Progenitor cell of endocrine pancreas (in vitro differentiated cells): Measurements from ENCODE around the gene TMEM163. TPM values are rescaled to one million over a fixed set of nuclear protein-coding genes. Genes with fewer than 3 reads are reported as not detected.

Source experiments
- DNase-seq: peaks from one replicate; pipeline ENCODE4 v3.0.0; 2021; ENCODE audit warnings: low spot score; ENCODE audit not compliant: unreplicated experiment
- H3K27ac Mint-ChIP-seq: 2 replicates; pipeline ENCODE4 v1.8.0; 2021; ENCODE audit warnings: mild to moderate bottlenecking, moderate library complexity, mixed read lengths
- H3K27me3 Mint-ChIP-seq: 2 replicates; pipeline ENCODE4 v1.8.0; 2021; ENCODE audit warnings: mixed read lengths
- H3K36me3 Mint-ChIP-seq: 2 replicates; pipeline ENCODE4 v1.8.0; 2022; ENCODE audit warnings: mixed read lengths; ENCODE audit not compliant: insufficient read depth
- H3K4me1 Mint-ChIP-seq: 2 replicates; pipeline ENCODE4 v1.8.0; 2021; ENCODE audit warnings: low read depth, mixed read lengths
- H3K4me3 Mint-ChIP-seq: 2 replicates; pipeline ENCODE4 v1.8.0; 2021; ENCODE audit warnings: low read depth, mild to moderate bottlenecking, moderate library complexity, mixed read lengths
- H3K9me3 Mint-ChIP-seq: 2 replicates; pipeline ENCODE4 v1.8.0; 2021; ENCODE audit warnings: low read depth, mixed read lengths
- total RNA-seq: library from RNA; stranded (reverse); gene quantifications from 2 replicates; pipeline ENCODE4 v1.2.1, GENCODE V29; 2021
- TF ChIP-seq, protein P1 (sequence below): fragments of 200-600 bp; sonication (generic); IDR thresholded peaks from one replicate; pipeline ENCODE4 v1.5.0; 2021; ENCODE audit warnings: antibody characterized with exemption, mild to moderate bottlenecking; ENCODE audit not compliant: unreplicated experiment

Gene TMEM163
- total RNA-seq, 1 donor from 2014 or later = 3.8 TPM

GRCh38 chr2:134636714-134637113 lies 82.1 kb downstream of the TMEM163 start:
- H3K4me3 Mint-ChIP-seq = no peak overlapping the region
- TF ChIP-seq, protein P1, sequence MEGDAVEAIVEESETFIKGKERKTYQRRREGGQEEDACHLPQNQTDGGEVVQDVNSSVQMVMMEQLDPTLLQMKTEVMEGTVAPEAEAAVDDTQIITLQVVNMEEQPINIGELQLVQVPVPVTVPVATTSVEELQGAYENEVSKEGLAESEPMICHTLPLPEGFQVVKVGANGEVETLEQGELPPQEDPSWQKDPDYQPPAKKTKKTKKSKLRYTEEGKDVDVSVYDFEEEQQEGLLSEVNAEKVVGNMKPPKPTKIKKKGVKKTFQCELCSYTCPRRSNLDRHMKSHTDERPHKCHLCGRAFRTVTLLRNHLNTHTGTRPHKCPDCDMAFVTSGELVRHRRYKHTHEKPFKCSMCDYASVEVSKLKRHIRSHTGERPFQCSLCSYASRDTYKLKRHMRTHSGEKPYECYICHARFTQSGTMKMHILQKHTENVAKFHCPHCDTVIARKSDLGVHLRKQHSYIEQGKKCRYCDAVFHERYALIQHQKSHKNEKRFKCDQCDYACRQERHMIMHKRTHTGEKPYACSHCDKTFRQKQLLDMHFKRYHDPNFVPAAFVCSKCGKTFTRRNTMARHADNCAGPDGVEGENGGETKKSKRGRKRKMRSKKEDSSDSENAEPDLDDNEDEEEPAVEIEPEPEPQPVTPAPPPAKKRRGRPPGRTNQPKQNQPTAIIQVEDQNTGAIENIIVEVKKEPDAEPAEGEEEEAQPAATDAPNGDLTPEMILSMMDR = no peak
- DNase-seq = no peak
- no peaks in the 10 kb centered on the region for H3K9me3 Mint-ChIP-seq
- no peaks in the 10 kb centered on the region for H3K36me3 Mint-ChIP-seq
- no peak overlapping the region for H3K27ac Mint-ChIP-seq
- peaks cover 9% of the 10 kb centered on the region for H3K27me3 Mint-ChIP-seq
- H3K4me1 Mint-ChIP-seq = peaks cover 5% of the 10 kb centered on the region

GRCh38 chr2:134634054-134634753 lies 84.6 kb downstream of the TMEM163 start:
- TF ChIP-seq, protein P1 = no peak
- Mint-ChIP-seq H3K36me3 (no peaks in the 10 kb centered on the region), H3K27ac (no peak overlapping the region), H3K27me3 (peaks cover 9% of the 10 kb centered on the region), H3K4me1 (peaks cover 3% of the 10 kb centered on the region), H3K4me3 (no peak overlapping the region), H3K9me3 (no peaks in the 10 kb centered on the region)
- no peak for DNase-seq

GRCh38 chr2:134630504-134631159 lies 88.2 kb downstream of the TMEM163 start:
- no peaks in the 10 kb centered on the region for H3K27me3 Mint-ChIP-seq

DNA sequence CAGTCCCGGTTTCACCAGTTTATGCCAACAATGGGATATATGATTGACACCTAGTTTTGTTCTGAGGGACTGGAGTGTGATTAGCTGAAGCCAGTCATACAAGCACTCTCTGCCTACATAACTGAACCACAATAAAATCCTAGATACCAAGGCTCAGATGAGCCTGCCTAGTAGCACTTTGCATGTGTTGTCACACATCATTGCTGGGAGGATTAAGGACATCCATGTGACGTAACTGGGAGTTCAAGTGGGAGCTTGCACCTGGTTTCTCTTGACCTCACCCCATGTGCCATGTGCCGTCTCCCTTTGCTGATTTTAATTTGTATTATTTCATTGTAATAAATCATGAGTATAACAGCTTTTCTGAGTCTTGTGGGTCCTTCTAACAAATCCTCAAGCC lies 90.3 kb downstream of the TMEM163 start:
- Mint-ChIP-seq H3K4me1 (peaks cover 2% of the 10 kb centered on the region), H3K36me3 (no peaks in the 10 kb centered on the region), H3K27me3 (no peaks in the 10 kb centered on the region), H3K27ac (no peak overlapping the region), H3K4me3 (no peak overlapping the region), H3K9me3 (peaks cover 3% of the 10 kb centered on the region)
- TF ChIP-seq, protein P1 = no peak
- DNase-seq = no peak

More at GRCh38 chr2:134630504-134631159, 88.2 kb downstream of the TMEM163 start:
- H3K36me3 Mint-ChIP-seq = no peaks in the 10 kb centered on the region
- TF ChIP-seq, protein P1 = no peak
- H3K4me1 Mint-ChIP-seq = peaks cover 3% of the 10 kb centered on the region
- peaks cover 3% of the 10 kb centered on the region for H3K9me3 Mint-ChIP-seq
- DNase-seq = no peak
- no peak overlapping the region for H3K27ac Mint-ChIP-seq
- no peak overlapping the region for H3K4me3 Mint-ChIP-seq

- no peak overlapping the region for H3K4me3 Mint-ChIP-seq
- H3K27ac Mint-ChIP-seq = no peak overlapping the region
- peaks cover 3% of the 10 kb centered on the region for H3K9me3 Mint-ChIP-seq
- H3K27me3 Mint-ChIP-seq = no peaks in the 10 kb centered on the region
- DNase-seq = no peak
- TF ChIP-seq, protein P1 = no peak
- no peaks in the 10 kb centered on the region for H3K36me3 Mint-ChIP-seq
- peaks cover 2% of the 10 kb centered on the region for H3K4me1 Mint-ChIP-seq
Observed at GRCh38 chr2:134626781-134627180, 92.0 kb downstream of the TMEM163 start.
